Stimulated activated CD4-positive, alpha-beta T cell treated with anti-CD3 and anti-CD28 coated beads, Interleukin-15, amount 100 ng/mL, for 1 hour (primary cell): ENCODE measurements around the gene AKIP1.
"Not testable (repeated sequence)": the region's sequence is repeated elsewhere in the genome, so short reads cannot be mapped to it uniquely, and the experiment has no call there.

ENCODE experiments used
- DNase-seq, 2 donors: peaks; one replicate each; pipeline ENCODE4 v3.0.0-alpha.2; 2020; ENCODE audit warnings: low read depth in 1 of 2, low spot score in 1 of 2

AKIP1 gene

DNA sequence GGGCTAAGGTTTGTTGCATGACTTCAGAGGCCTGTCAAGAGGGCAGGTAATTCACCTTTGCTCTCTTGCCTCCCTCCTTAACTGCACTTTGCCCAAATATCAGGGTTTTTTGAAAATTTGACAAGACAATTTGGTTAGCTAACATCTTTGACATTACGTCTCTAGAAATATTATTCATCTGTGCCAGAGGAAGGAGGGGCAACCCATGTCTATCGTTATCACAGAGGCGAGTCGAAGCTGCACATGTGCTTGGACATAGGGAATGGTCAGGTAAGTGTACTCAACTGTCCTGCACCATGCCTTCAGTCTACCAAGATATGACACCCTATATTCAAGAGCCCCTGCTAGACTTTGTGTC is 3.7 kb downstream of the AKIP1 start:
- DNase-seq: no peak

DNA sequence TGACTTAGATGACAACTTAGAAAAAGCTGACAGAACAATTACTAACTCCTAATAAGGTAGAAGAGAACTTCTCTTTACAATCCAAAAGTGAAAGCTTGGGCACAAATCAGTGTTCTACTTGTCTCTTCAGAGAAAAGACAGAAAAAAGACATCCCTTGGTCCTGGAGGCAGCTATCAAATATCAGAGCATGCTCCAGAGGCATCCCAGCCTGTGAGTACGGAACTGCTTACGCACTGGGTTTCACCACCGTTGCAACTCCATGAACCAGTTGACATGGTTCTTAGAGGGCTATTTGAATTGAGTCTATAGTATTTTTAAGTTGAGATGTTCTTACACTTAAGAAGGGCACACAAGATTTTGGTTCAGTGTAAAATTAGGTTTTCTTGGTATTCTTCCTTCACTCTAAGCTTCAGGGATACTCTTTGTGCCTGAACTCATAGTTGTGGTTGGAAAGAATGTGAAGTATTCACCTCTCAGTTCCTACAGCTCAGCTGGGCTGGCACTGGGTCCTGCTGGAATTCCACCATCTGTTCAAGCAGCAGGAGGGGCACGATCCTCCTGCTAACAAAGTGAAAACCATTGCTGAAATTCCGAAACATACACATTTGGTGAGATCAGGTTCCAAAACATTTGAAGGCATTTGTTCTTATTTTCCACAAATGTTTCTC is 6.3 kb downstream of the AKIP1 start:
- DNase-seq: no peak

- DNase-seq: no peak
Observed at GRCh38 chr11:8922691-8923090, 11.7 kb downstream of the AKIP1 start.

DNA sequence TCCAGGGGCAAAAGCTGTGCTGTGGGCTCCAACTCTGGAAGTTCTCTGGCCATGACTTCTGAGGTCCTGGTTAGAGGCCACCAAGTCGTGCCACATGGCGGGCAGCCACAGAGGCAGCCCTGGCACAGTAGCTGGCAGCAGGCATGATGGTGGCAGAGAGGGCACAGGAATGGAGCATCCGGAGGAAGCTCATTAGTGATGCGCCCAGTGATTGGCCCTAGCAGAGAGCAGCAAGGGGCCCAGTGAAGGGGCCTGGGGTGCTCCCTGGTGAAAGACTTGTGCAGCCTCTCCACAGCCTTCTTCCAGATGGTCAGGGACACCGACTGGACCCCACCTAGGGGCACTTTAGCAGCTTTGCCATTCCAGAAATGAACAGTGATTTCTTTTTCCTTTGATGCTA is 14.7 kb downstream of the AKIP1 start:
- no peak for DNase-seq

DNA sequence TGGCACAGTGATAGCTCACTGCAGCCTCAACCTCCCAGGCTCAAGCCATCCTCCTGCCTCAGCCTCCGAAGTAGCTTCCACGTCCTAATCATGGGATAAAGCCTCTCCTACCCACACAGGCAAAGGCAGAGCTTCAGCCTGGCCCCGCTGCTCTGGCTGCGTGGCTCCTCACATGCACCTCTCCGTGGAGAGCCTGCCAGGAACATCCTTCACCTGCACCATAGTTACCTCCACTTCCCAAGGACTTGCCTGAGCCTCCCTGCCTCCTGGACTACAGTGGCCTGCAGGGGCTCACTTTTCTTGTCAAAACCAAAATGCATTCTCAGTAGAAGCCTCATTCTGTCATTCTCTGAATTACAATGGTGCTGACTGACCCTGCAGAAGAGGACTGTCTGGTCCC is 15.2 kb downstream of the AKIP1 start:
- DNase-seq: no peak

GRCh38 chr11:8927233-8927632 is 16.2 kb downstream of the AKIP1 start:
- no peak for DNase-seq

- no peak for DNase-seq
Observed at GRCh38 chr11:8928205-8928604, 17.2 kb downstream of the AKIP1 start.

DNA sequence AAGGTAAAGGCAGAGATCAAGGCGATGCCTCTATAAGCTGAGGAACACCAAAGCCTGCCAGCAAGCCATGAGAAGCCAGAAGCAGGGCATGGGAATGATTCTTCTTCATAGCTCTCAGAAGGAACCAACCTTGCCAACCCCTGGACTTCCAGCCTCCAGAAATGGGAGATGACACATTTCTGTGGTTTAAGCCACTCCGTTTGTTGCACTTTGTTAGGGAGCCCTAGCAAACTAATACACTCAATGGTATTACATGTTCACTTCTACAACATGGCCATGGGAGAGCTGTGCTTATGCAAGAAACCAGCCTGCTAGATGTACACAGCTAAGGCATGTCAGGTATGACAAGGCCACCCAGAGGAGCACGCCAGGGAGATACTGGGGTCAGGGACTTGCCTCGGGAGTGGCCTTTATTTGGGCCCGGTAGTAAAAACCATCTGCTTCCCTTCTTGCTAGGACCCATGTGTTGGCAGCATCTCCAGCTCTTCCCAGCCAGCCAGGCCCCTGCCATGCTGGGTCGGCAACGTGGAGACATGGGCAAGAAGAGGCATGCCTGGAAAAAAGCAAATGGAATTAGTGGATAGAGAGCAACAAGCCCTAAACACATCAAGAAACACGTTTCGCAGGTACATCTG is 18.1 kb downstream of the AKIP1 start:
- DNase-seq: no peak

DNA sequence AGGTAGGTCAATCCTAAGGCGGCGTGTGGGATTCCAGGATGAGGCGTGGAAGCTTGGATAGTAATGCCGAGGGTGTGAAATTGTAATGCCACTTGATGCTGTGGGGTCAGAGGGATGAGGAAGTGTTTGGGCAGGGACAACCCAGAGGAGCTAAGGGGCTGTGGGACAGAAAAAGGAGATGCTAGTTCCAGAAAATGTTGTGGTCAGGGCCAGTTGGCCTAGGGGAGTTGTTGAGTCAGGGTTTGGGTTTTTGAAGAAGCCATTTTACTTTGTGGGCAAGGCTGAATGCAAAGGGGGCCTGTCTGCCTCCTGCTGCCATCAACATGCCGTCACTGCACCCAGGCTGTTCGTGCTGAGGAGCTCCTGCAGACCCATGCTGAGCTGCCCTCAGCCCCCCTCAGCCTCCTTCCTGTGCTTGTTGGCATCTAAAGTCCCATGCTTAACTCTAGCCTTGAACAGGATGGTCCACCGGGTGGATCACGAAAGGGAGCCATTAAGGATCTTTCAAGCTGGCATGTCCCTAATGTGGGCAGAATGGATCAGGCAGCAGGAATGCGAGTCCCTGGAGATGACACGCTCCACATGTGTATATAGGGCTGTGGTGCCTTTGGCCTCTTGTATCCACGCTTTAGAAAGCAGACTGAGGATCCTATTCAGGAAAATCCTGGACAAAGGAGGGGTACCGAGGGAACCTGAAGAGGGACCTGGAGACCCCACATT is 19.6 kb downstream of the AKIP1 start:
- DNase-seq: no peak

- DNase-seq: no peak
Observed at GRCh38 chr11:8932564-8933180, 21.7 kb downstream of the AKIP1 start, which contains the start of gene C11orf16. TSS of gene C11orf16 (minus strand) at chr11:8932947. CDS start at chr11:8932308, 639 bp downstream.

DNA sequence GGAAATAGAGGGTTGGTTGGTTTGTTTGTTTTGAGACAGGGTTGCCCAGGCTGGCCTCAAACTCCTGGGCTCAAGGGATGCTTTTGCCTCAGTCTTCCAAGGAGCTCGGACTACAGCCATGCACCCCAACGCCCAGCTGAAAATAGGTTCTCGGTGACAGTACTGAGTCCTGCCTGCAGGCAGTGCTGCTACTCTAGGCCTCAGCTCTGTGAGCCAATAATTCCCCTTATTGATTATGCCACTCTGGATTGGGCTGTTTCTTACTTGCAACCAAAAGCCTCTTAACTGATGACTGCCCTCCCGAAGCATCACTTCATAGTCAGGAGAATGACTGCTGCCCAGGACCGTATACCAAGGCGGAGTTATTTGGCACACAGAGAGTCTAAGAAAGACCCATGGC is 22.9 kb downstream of the AKIP1 start:
- no peak for DNase-seq

DNA sequence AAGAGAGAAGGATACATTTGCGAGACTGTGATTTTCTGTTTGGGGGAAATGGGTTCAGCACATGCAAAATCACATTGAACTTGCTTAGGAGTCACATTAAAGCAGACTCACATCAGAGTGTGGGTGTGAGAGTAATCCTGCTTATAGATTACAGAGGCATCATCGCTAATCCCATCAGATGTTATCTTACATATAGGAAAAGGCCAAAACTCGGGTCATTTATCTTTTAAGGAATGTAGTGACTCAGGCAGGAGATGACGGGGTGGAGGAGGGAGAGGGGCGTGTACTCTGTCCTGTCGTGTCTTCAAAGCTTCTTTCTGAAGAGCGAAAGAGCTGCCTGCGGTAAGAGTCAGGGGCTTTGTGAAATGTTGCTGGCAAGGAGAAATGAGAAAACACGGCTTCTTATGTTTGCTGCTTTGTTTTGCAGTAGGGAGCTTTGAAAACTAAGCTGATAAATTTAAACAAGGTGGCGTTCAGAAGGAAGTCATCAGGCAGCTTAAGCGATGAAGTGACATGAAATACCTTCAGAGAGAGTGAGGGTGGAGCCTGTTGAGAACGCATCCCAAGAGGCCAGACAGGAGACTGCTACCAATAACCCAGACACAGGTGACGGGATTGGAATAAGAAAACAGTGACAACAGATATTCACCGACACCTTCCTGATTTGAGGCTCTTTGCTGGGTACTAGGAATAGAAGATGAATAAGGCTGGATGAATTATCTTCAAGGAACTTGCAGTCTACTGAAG is 23.9 kb downstream of the AKIP1 start:
- DNase-seq: no peak

- not testable (repeated sequence) for DNase-seq
Observed at GRCh38 chr11:8935789-8936188, 24.8 kb downstream of the AKIP1 start.

DNA sequence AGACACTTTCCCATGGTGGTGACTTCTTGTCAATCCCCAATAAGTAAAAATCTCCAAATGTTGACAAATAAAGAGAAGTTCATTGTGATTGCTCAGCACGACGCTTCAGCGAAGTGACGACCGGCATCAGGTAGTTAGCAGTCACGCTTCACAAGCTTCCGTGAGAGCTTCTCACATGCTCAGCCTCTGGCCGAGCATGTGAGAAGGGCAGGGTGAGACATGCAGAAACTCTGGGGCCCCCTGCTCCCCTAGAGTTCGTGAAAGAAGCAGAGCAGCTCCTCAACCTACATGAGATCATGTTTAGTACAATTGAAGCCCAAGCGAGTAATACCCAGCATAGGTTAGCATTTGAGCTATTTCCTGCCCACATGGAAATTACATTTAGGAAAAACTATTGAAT is 26.2 kb downstream of the AKIP1 start:
- DNase-seq: no peak

DNA sequence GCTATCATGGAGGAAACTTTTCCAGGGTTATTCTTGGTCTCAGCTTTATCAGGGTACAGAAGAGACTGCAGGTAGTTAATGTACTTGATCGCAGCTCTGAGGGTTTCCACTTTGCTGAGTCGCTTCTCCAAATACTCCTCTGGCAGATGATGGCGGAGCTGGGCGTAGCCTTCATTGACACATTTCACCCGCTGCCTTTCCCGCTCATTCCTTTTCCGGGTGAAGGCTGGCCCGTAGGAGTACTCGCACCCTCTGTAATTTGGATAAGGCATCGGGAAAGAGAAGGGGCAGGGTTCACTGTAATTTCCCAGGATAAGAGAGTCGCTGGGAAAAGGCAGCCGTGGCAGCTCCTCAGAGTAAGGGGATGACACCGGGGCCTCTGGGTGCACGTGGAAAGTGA is 26.7 kb downstream of the AKIP1 start:
- no peak for DNase-seq

GRCh38 chr11:8941341-8942103 is 30.5 kb downstream of the AKIP1 start:
- no peak for DNase-seq

- no peak for DNase-seq
Observed at GRCh38 chr11:8942518-8943066, 31.6 kb downstream of the AKIP1 start, which contains the start of gene ASCL3. TSS of gene ASCL3 (minus strand) at chr11:8943016. CDS start at chr11:8938161, 4,855 bp downstream.

GRCh38 chr11:8947230-8947943 is 36.4 kb downstream of the AKIP1 start:
- DNase-seq: no peak

GRCh38 chr11:8948886-8949285 is 37.9 kb downstream of the AKIP1 start:
- no peak for DNase-seq
